Neutrophil (primary cell): ENCODE measurements around the gene CYP39A1.

Experiments
- H3K27ac ChIP-seq: fragments of 200-600 bp; sonication (generic); 2 replicates; pipeline ENCODE4 v1.5.1; 2016; ENCODE audit warnings: mild to moderate bottlenecking, moderate library complexity
- H3K27me3 ChIP-seq: fragments of 200-600 bp; sonication (generic); 2 replicates; pipeline ENCODE4 v1.6.0; 2016; ENCODE audit warnings: mild to moderate bottlenecking
- H3K36me3 ChIP-seq: fragments of 200-600 bp; sonication (generic); 2 replicates; pipeline ENCODE4 v1.5.1; 2017
- H3K4me1 ChIP-seq, 2 experiments: fragments of 200-600 bp in 1 of 2; sonication (generic) in 1 of 2; 1 replicate in 1 of 2; 2 replicates in 1 of 2; pipeline versions ENCODE4 v1.5.1 to v1.6.1; 2013 to 2016; ENCODE audit warnings: low read depth in 1 of 2, low read length in 1 of 2, mild to moderate bottlenecking in 1 of 2, moderate library complexity in 1 of 2; ENCODE audit not compliant: control insufficient read depth in 1 of 2, insufficient read depth in 1 of 2
- H3K4me3 ChIP-seq, 2 experiments: fragments of 200-600 bp in 1 of 2; sonication (generic) in 1 of 2; 1 replicate in 1 of 2; 2 replicates in 1 of 2; pipeline ENCODE4 v1.5.1; 2013 to 2016; ENCODE audit warnings: low read depth in 1 of 2, low read length in 1 of 2, mild to moderate bottlenecking in 1 of 2, moderate library complexity in 1 of 2
- H3K9me3 ChIP-seq: fragments of 200-600 bp; sonication (generic); 2 replicates; pipeline ENCODE4 v1.5.1; 2016
- CTCF ChIP-seq: fragments of 200-600 bp; sonication (generic); IDR thresholded peaks from 2 replicates; pipeline ENCODE4 v1.5.1; 2016; ENCODE audit warnings: antibody characterized with exemption

The CYP39A1 gene

GRCh38 chr6:46688966-46689335 lies 36.3 kb upstream of the CYP39A1 start:
- Histone ChIP-seq H3K4me3 (no peak overlapping the region), H3K4me1 (no peaks in the 10 kb centered on the region), H3K9me3 (peaks cover 5% of the 10 kb centered on the region), H3K27me3 (no peaks in the 10 kb centered on the region), H3K27ac (no peak overlapping the region), H3K36me3 (no peaks in the 10 kb centered on the region)
- no peak for TF ChIP-seq CTCF

- Histone ChIP-seq H3K27ac (no peak overlapping the region), H3K36me3 (no peaks in the 10 kb centered on the region), H3K9me3 (peaks cover 5% of the 10 kb centered on the region), H3K4me3 (no peak overlapping the region), H3K27me3 (no peaks in the 10 kb centered on the region), H3K4me1 (no peaks in the 10 kb centered on the region)
- TF ChIP-seq CTCF: no peak
Measured at GRCh38 chr6:46688117-46688965, 35.7 kb upstream of the CYP39A1 start.

GRCh38 chr6:46687619-46688097 lies 35.0 kb upstream of the CYP39A1 start, which contains the start of gene TDRD6:
TSS of gene TDRD6 (plus strand) at chr6:46687885. CDS start at chr6:46688129, 244 bp downstream.
- Histone ChIP-seq H3K36me3 (no peaks in the 10 kb centered on the region), H3K4me1 (no peaks in the 10 kb centered on the region), H3K9me3 (peaks cover 5% of the 10 kb centered on the region), H3K27me3 (no peaks in the 10 kb centered on the region), H3K4me3 (no peak within 1 kb of the TSS), H3K27ac (no peak within 1 kb of the TSS)
- no peak for TF ChIP-seq CTCF

- Histone ChIP-seq H3K27me3 (no peaks in the 10 kb centered on the region), H3K9me3 (peaks cover 5% of the 10 kb centered on the region), H3K36me3 (no peaks in the 10 kb centered on the region), H3K4me1 (no peaks in the 10 kb centered on the region), H3K27ac (no peak overlapping the region), H3K4me3 (no peak overlapping the region)
- no peak for TF ChIP-seq CTCF
Measured at GRCh38 chr6:46684771-46685170, 32.2 kb upstream of the CYP39A1 start.

GRCh38 chr6:46677314-46677654 lies 24.7 kb upstream of the CYP39A1 start:
- Histone ChIP-seq H3K27ac (no peak overlapping the region), H3K4me3 (no peak overlapping the region), H3K27me3 (no peaks in the 10 kb centered on the region), H3K4me1 (no peaks in the 10 kb centered on the region), H3K9me3 (no peaks in the 10 kb centered on the region), H3K36me3 (no peaks in the 10 kb centered on the region)
- TF ChIP-seq CTCF: no peak
